Peyer's patch (tissue), 4 donors: ENCODE results near the gene STIMATE.

Experiments used
- POLR2A ChIP-seq, 2 donors: fragments of 450-650 bp; IDR thresholded peaks; one replicate each; pipeline ENCODE4 v1.5.1; 2017; ENCODE audit warnings: antibody characterized with exemption in 2 of 2, mild to moderate bottlenecking in 2 of 2, moderate library complexity in 2 of 2
- TF ChIP-seq, protein P1 (sequence below), 6 experiments: fragments of 450-650 bp in 4 of 6; fragments of 200-600 bp in 2 of 6; sonication (generic) in 1 of 6; IDR thresholded peaks; one replicate each; pipeline ENCODE4 v1.5.1; 2017 to 2019; ENCODE audit warnings: antibody characterized with exemption in 6 of 6, mild to moderate bottlenecking in 3 of 6, moderate library complexity in 1 of 6

DNA sequence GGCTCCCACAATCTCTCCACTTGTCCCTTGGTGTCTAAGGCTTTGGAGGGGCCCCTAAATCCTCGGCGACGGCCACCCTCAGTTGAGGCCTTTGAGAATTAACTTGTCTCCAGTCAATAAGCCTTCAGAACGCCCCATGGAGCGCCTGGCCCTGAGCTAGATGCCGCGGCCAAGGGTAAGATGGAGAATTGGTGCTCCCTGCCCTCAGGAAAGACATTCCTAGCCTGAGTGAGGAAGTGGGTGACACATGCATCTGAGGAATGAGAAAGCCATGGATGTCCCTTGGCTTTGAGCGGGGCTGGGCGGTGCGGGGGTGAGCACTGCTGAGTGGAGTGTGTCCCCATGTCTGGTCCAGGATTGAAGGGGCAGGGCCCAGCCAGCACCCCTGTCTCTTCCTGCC, 80.1 kb downstream of the STIMATE start:
- TF ChIP-seq, protein P1, sequence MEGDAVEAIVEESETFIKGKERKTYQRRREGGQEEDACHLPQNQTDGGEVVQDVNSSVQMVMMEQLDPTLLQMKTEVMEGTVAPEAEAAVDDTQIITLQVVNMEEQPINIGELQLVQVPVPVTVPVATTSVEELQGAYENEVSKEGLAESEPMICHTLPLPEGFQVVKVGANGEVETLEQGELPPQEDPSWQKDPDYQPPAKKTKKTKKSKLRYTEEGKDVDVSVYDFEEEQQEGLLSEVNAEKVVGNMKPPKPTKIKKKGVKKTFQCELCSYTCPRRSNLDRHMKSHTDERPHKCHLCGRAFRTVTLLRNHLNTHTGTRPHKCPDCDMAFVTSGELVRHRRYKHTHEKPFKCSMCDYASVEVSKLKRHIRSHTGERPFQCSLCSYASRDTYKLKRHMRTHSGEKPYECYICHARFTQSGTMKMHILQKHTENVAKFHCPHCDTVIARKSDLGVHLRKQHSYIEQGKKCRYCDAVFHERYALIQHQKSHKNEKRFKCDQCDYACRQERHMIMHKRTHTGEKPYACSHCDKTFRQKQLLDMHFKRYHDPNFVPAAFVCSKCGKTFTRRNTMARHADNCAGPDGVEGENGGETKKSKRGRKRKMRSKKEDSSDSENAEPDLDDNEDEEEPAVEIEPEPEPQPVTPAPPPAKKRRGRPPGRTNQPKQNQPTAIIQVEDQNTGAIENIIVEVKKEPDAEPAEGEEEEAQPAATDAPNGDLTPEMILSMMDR (IDR thresholded peaks at IDR 0.05), result no peak
- TF ChIP-seq POLR2A (IDR thresholded peaks at IDR 0.05), result no peak
